HepG2 (cell line): ENCODE data around the gene CSMD2. TPM values are rescaled to one million over a fixed set of nuclear protein-coding genes. Genes with fewer than 3 reads are reported as not detected.

Experiments used
- ATAC-seq: fragments of 200-7000 bp; cut with Tn5 transposase; 3 replicates; pipeline ENCODE4 v1.9.1; 2020; ENCODE audit warnings: mild to moderate bottlenecking, moderate library complexity
- BruUV-seq: library from RNA; stranded (reverse); fragments of 400-500 nt; replicated peaks from 2 replicates; lab custom pipeline; 2021; lab: Mats Ljungman, UMichigan
- CTCF ChIA-PET: fragments of 300-600 bp; formaldehyde crosslinking; extraction: SDS; loops from one replicate; lab custom pipeline; 2021; ENCODE audit warnings: low total read pairs, inconsistent platforms, low intra/inter-chr PET ratio; lab: Yijun Ruan, JAX
- POLR2A ChIA-PET: fragments of 350-600 bp; sonication (Branson Sonifier 250); formaldehyde crosslinking; loops from one replicate; lab custom pipeline; 2020; ENCODE audit warnings: antibody characterized with exemption, inconsistent platforms; lab: Yijun Ruan, JAX
- DNase-seq: peaks from one replicate; pipeline ENCODE4 v3.0.0-alpha.2; 2015; ENCODE audit warnings: low spot score
- FAIRE-seq: peaks from 3 replicates; lab custom pipeline; 2011; peaks lifted over from hg19 to GRCh38; lab: Jason Lieb, UNC
- H2AFZ ChIP-seq: one replicate; pipeline ENCODE4 v1.6.1; 2011; ENCODE audit warnings: low read length, inconsistent platforms
- H3K27ac ChIP-seq: fragments of 300-600 bp; 3 replicates; pipeline ENCODE4 v1.8.0; 2011; ENCODE audit warnings: mixed run types, mild to moderate bottlenecking, mixed read lengths, low read length, inconsistent platforms; ENCODE audit not compliant: insufficient read depth; ENCODE audit errors: extremely low read length
- H3K27me3 ChIP-seq, 2 experiments: fragments of 200-600 bp in 1 of 2; 2 replicates in 1 of 2; 3 replicates in 1 of 2; pipeline versions ENCODE4 v1.6.0 to v1.8.0; 2011; ENCODE audit warnings: low read length in 2 of 2, mild to moderate bottlenecking in 2 of 2, moderate library complexity in 2 of 2, inconsistent platforms in 1 of 2; ENCODE audit not compliant: insufficient read depth in 2 of 2, control insufficient read depth in 1 of 2
- H3K36me3 ChIP-seq, 2 experiments: fragments of 200-600 bp in 1 of 2; replicated peaks in 1 of 2; 2 replicates in 1 of 2; 3 replicates in 1 of 2; pipeline versions ENCODE4 v1.5.1 to v1.8.0; 2011; ENCODE audit warnings: low read length in 2 of 2, inconsistent platforms in 1 of 2; ENCODE audit not compliant: insufficient read depth in 2 of 2, control insufficient read depth in 1 of 2
- H3K4me1 ChIP-seq: 2 replicates; pipeline ENCODE4 v1.5.1; 2012; ENCODE audit warnings: low read length, inconsistent platforms; ENCODE audit not compliant: insufficient read depth
- H3K4me2 ChIP-seq: 2 replicates; pipeline ENCODE4 v1.6.0; 2011; ENCODE audit warnings: low read depth, low read length, inconsistent platforms
- H3K4me3 ChIP-seq, 3 experiments: fragments of 200-600 bp in 1 of 3; sonication (generic), shearing (Covaris generic) in 1 of 3; replicated peaks in 1 of 3; 2 replicates each; pipeline ENCODE4 v1.5.1; 2011 to 2016; ENCODE audit warnings: low read length in 3 of 3, inconsistent platforms in 2 of 3, low read depth in 2 of 3, mild to moderate bottlenecking in 2 of 3, control low read depth in 1 of 3, mixed read lengths in 1 of 3; ENCODE audit not compliant: insufficient read depth in 1 of 3
- H3K79me2 ChIP-seq: one replicate; pipeline ENCODE4 v1.6.1; 2011; ENCODE audit warnings: low read length, inconsistent platforms; ENCODE audit not compliant: insufficient read depth
- H3K9ac ChIP-seq: 2 replicates; pipeline ENCODE4 v1.6.0; 2011; ENCODE audit warnings: mild to moderate bottlenecking, low read depth, low read length, inconsistent platforms; ENCODE audit not compliant: insufficient read depth
- H3K9me3 ChIP-seq: 2 replicates; pipeline ENCODE4 v1.5.1; 2012; ENCODE audit warnings: mild to moderate bottlenecking, low read length
- H4K20me1 ChIP-seq: 2 replicates; pipeline ENCODE4 v1.6.0; 2011; ENCODE audit warnings: inconsistent platforms, mild to moderate bottlenecking, low read length, moderate library complexity; ENCODE audit not compliant: insufficient read depth
- E2F5 ChIP-seq: sonication (generic); formaldehyde crosslinking; conservative IDR thresholded peaks from 2 replicates; pipeline ENCODE4 v1.4.0; 2020; ENCODE audit warnings: missing genetic modification reagents
- ISL2 ChIP-seq: sonication (generic); formaldehyde crosslinking; IDR thresholded peaks from 2 replicates; pipeline ENCODE4 v1.5.0; 2020; ENCODE audit warnings: missing genetic modification reagents
- KDM2A ChIP-seq: sonication (generic); formaldehyde crosslinking; IDR thresholded peaks from 2 replicates; pipeline ENCODE4 v1.4.0; 2020; ENCODE audit warnings: low read depth, missing genetic modification reagents, borderline replicate concordance
- NBN ChIP-seq: fragments of 450-650 bp; conservative IDR thresholded peaks from 2 replicates; pipeline ENCODE4 v1.6.1; 2017
- PLSCR1 ChIP-seq: sonication (generic); formaldehyde crosslinking; IDR thresholded peaks from 2 replicates; pipeline ENCODE4 v1.5.0; 2020; ENCODE audit warnings: missing genetic modification reagents, mild to moderate bottlenecking, borderline replicate concordance
- POGK ChIP-seq: sonication (generic); formaldehyde crosslinking; conservative IDR thresholded peaks from 2 replicates; pipeline ENCODE4 v1.8.0; 2022; ENCODE audit warnings: mild to moderate bottlenecking, moderate library complexity, missing genetic modification reagents
- POLR2A ChIP-seq, 2 experiments: IDR thresholded peaks; 2 replicates each; pipeline ENCODE4 v1.6.1; 2011; ENCODE audit warnings: low read depth in 2 of 2, low read length in 2 of 2, mild to moderate bottlenecking in 1 of 2, moderate library complexity in 1 of 2; ENCODE audit not compliant: insufficient read depth in 1 of 2
- RARG ChIP-seq: sonication (generic); formaldehyde crosslinking; IDR thresholded peaks from 2 replicates; pipeline ENCODE4 v1.4.0; 2020; ENCODE audit warnings: low read depth, mild to moderate bottlenecking, missing genetic modification reagents
- REST ChIP-seq, 2 experiments: IDR thresholded peaks; 2 replicates each; pipeline ENCODE4 v1.6.1; 2011 to 2012; ENCODE audit warnings: low read length in 2 of 2, borderline replicate concordance in 1 of 2, low read depth in 1 of 2, mild to moderate bottlenecking in 1 of 2, moderate library complexity in 1 of 2
- RFX1 ChIP-seq: fragments of 450-650 bp; IDR thresholded peaks from 2 replicates; pipeline ENCODE4 v1.6.1; 2017
- SSRP1 ChIP-seq: IDR thresholded peaks from 2 replicates; pipeline ENCODE4 v1.6.1; 2016; ENCODE audit warnings: control low read depth
- YEATS2 ChIP-seq: sonication (generic); formaldehyde crosslinking; IDR thresholded peaks from 2 replicates; pipeline ENCODE4 v1.4.0; 2020; ENCODE audit warnings: missing genetic modification reagents, borderline replicate concordance
- ZNF264 ChIP-seq: sonication (generic); formaldehyde crosslinking; IDR thresholded peaks from 2 replicates; pipeline ENCODE4 v1.4.0; 2020; ENCODE audit warnings: missing genetic modification reagents
- ZNF496 ChIP-seq: sonication (generic); formaldehyde crosslinking; IDR thresholded peaks from 2 replicates; pipeline ENCODE4 v1.8.1; 2023; ENCODE audit warnings: mild to moderate bottlenecking, moderate library complexity, missing genetic modification reagents; ENCODE audit not compliant: insufficient replicate concordance
- ZNF782 ChIP-seq: sonication (generic); formaldehyde crosslinking; IDR thresholded peaks from 2 replicates; pipeline ENCODE4 v1.4.0; 2020; ENCODE audit warnings: missing genetic modification reagents, mild to moderate bottlenecking, borderline replicate concordance
- WGBS: methylation state at CpG from one replicate; pipeline ENCODE4 v1.1.6; 2017; ENCODE audit warnings: low lambda C conversion rate; 5-methylcytosine and 5-hydroxymethylcytosine counted together
- in situ Hi-C: cut with HindIII; loops from 2 replicates; pipeline ENCODE4 v1.10.0; 2017; ENCODE audit warnings: low pct_unique_long_range_greater_than_20kb; ENCODE audit not compliant: extremely low pct_ligation_motif_present
- intact Hi-C: fragments of 100-400 bp; cut with micrococcal nuclease; formaldehyde crosslinking; loops from one replicate; pipeline ENCODE4 v1.10.0; 2022; ENCODE audit not compliant: unreplicated experiment
- polyA plus RNA-seq, 8 experiments: library from polyadenylated mRNA; depleted of rRNA in 3 of 8; stranded (reverse) in 7 of 8; unstranded in 1 of 8; fragments of >200 nt; fragmentation: Illumina TruSeq in 4 of 8; extraction: Trizol in 4 of 8; gene quantifications; 2 replicates each; pipeline versions ENCODE4 v1.2.1 to v1.2.3, GENCODE V29; 2011 to 2016; ENCODE audit warnings: low read depth in 4 of 8, missing spikeins in 1 of 8, mixed read lengths in 1 of 8; ENCODE audit not compliant: insufficient read depth in 1 of 8
- total RNA-seq, 5 experiments: library from RNA; depleted of rRNA; stranded (reverse); fragments of >200 nt; fragmentation: Illumina TruSeq; extraction: Trizol; gene quantifications; 2 replicates each; pipeline ENCODE4 v1.2.3, GENCODE V29; 2016; ENCODE audit warnings: low read depth in 1 of 5

CSMD2 gene
- total and polyA plus RNA-seq, 2 of the 13 experiments (the other 11 are each of a cell fraction or from before 2014, with no cell fraction given): not detected

GRCh38 chr1:33914531-33914930, 250.5 kb downstream of the CSMD2 start:
- H3K9ac ChIP-seq: no peak overlapping the region
- H4K20me1 ChIP-seq: no peaks in the 10 kb centered on the region
- no peaks in the 10 kb centered on the region; a peak in 1 of 5 replicates for H3K27me3 ChIP-seq
- FAIRE-seq: no peak
- H3K4me1 ChIP-seq: no peaks in the 10 kb centered on the region
- no TSS peak for BruUV-seq
- H2AFZ ChIP-seq: no peak overlapping the region
- H3K79me2 ChIP-seq: no peaks in the 10 kb centered on the region
- in situ Hi-C loops (no loop called here), intact Hi-C loops (no loop called here)
- H3K4me2 ChIP-seq: no peak overlapping the region
- ATAC-seq: no peak
- ChIA-PET CTCF (no interaction called here), POLR2A (no interaction called here)
- WGBS: 10% methylated on average over 2 of the region's 2 CpGs
- no peaks in the 10 kb centered on the region for H3K9me3 ChIP-seq
- H3K27ac ChIP-seq: no peak overlapping the region
- TF ChIP-seq RARG (CRISPR knock-in tag): no peak
- TF ChIP-seq POLR2A (IDR thresholded peaks at IDR 0.05; ENCODE audit: insufficient read depth in 1 of 2, low read depth in 2 of 2, low read length in 2 of 2): no peak
- no peak for TF ChIP-seq ZNF264
- no peak for TF ChIP-seq POGK
- TF ChIP-seq ZNF782: no peak
- no peak for TF ChIP-seq YEATS2
- no peak for TF ChIP-seq KDM2A (CRISPR knock-in tag)
- TF ChIP-seq ZNF496 (CRISPR knock-in tag): no peak
- no peak for TF ChIP-seq RFX1
- no peak for TF ChIP-seq SSRP1
- no peak for TF ChIP-seq REST (IDR thresholded peaks at IDR 0.05; ENCODE audit: borderline replicate concordance in 1 of 2, low read depth in 1 of 2, low read length in 2 of 2)
- no peak for TF ChIP-seq NBN
- TF ChIP-seq PLSCR1 (CRISPR knock-in tag): no peak
- no peak for TF ChIP-seq E2F5
- TF ChIP-seq ISL2: no peak
- no peak overlapping the region for H3K4me3 ChIP-seq
- no peaks in the 10 kb centered on the region for H3K36me3 ChIP-seq
- no peak for DNase-seq
